B cell (primary cell): ENCODE measurements around the gene TENT4B. TPM values are rescaled to one million over a fixed set of nuclear protein-coding genes. Genes with fewer than 3 reads are reported as not detected.
A peak's percentile ranks its signal among the peaks of the same experiment; 100 is the strongest.

Experiments
- ATAC-seq: fragments of 200-7000 bp; cut with Tn5 transposase; one replicate; pipeline ENCODE4 v1.10.0; 2021; ENCODE audit warnings: low read depth, mild to moderate bottlenecking, moderate number of reproducible peaks, moderate library complexity
- CTCF ChIA-PET: fragments of 350-600 bp; sonication (Branson Sonifier 250); formaldehyde crosslinking; loops from one replicate; lab custom pipeline; 2021; ENCODE audit warnings: antibody characterized with exemption, inconsistent platforms; lab: Charles Lee
- POLR2A ChIA-PET: fragments of 350-600 bp; sonication (Branson Sonifier 250); formaldehyde crosslinking; loops from one replicate; lab custom pipeline; 2021; ENCODE audit warnings: antibody characterized with exemption; lab: Charles Lee
- DNase-seq: peaks from one replicate; pipeline ENCODE4 v3.0.0; 2013
- H2AFZ ChIP-seq: 2 replicates; pipeline ENCODE4 v1.6.1; 2012; ENCODE audit warnings: mild to moderate bottlenecking, low read depth, low read length; ENCODE audit not compliant: insufficient read depth, poor library complexity, severe bottlenecking
- H3K27ac ChIP-seq, 2 donors: 1 replicate in 1 of 2; 2 replicates in 1 of 2; pipeline ENCODE4 v1.5.1; 2012 to 2013; ENCODE audit warnings: low read length in 2 of 2, mild to moderate bottlenecking in 2 of 2, moderate library complexity in 1 of 2
- H3K27me3 ChIP-seq, 4 experiments: fragments of 200-600 bp in 1 of 4; sonication (generic) in 1 of 4; replicated peaks in 1 of 4; 1 replicate in 2 of 4; 2 replicates in 2 of 4; pipeline versions ENCODE4 v1.6.1 to v1.7.0; 2013 to 2016; ENCODE audit warnings: low read length in 3 of 4, mild to moderate bottlenecking in 2 of 4, mixed read lengths in 1 of 4, moderate library complexity in 1 of 4; ENCODE audit not compliant: insufficient read depth in 4 of 4, control insufficient read depth in 3 of 4; ENCODE audit errors: control extremely low read depth in 1 of 4
- H3K36me3 ChIP-seq, 2 experiments: replicated peaks in 1 of 2; 1 replicate in 1 of 2; 2 replicates in 1 of 2; pipeline versions ENCODE4 v1.6.1 to v1.7.1; 2013; ENCODE audit warnings: low read length in 1 of 2; ENCODE audit not compliant: insufficient read depth in 2 of 2, control insufficient read depth in 1 of 2; ENCODE audit errors: control extremely low read depth in 1 of 2, extremely low read depth in 1 of 2
- H3K4me1 ChIP-seq, 2 donors: fragments of 200-600 bp in 1 of 2; sonication (generic) in 1 of 2; 1 replicate in 1 of 2; 2 replicates in 1 of 2; pipeline versions ENCODE4 v1.5.1 to v1.6.1; 2013 to 2017; ENCODE audit warnings: low read length in 2 of 2; ENCODE audit not compliant: control insufficient read depth in 2 of 2, insufficient read depth in 2 of 2
- H3K4me2 ChIP-seq: replicated peaks from 2 replicates; pipeline ENCODE3; 2012; ENCODE audit warnings: mild to moderate bottlenecking, low read depth, low read length; ENCODE audit not compliant: poor library complexity, severe bottlenecking
- H3K4me3 ChIP-seq, 5 experiments: fragments of 200-600 bp in 1 of 5; sonication (generic) in 1 of 5; 1 replicate in 3 of 5; 2 replicates in 2 of 5; pipeline versions ENCODE4 v1.5.1 to v1.7.0; 2011 to 2016; ENCODE audit warnings: low read length in 4 of 5, mild to moderate bottlenecking in 4 of 5, low read depth in 2 of 5, control low read depth in 1 of 5, moderate library complexity in 1 of 5; ENCODE audit not compliant: insufficient read depth in 1 of 5; ENCODE audit errors: control extremely low read depth in 1 of 5, extremely low read depth in 1 of 5
- H3K79me2 ChIP-seq: fragments of 200-600 bp; sonication (generic); one replicate; pipeline ENCODE4 v1.6.0; 2016; ENCODE audit warnings: low read length; ENCODE audit not compliant: control insufficient read depth, insufficient read depth
- H3K9ac ChIP-seq: fragments of 200-600 bp; sonication (generic); 2 replicates; pipeline ENCODE4 v1.6.1; 2017; ENCODE audit warnings: mild to moderate bottlenecking, low read length, moderate library complexity
- H3K9me3 ChIP-seq, 3 donors: one replicate each; pipeline versions ENCODE4 v1.6.1 to v1.7.1; 2013; ENCODE audit warnings: low read length in 2 of 3; ENCODE audit not compliant: control insufficient read depth in 2 of 3, insufficient read depth in 1 of 3; ENCODE audit errors: control extremely low read depth in 1 of 3
- H4K20me1 ChIP-seq: 2 replicates; pipeline ENCODE4 v1.6.0; 2012; ENCODE audit warnings: mild to moderate bottlenecking, low read length; ENCODE audit not compliant: insufficient read depth, control insufficient read depth, poor library complexity, severe bottlenecking
- H3K27ac Mint-ChIP-seq: one replicate; pipeline ENCODE4 v1.8.0; 2021; ENCODE audit warnings: mixed read lengths
- H3K27me3 Mint-ChIP-seq: one replicate; pipeline ENCODE4 v1.8.0; 2021; ENCODE audit warnings: mixed read lengths
- H3K4me1 Mint-ChIP-seq: one replicate; pipeline ENCODE4 v1.8.0; 2021; ENCODE audit warnings: mixed read lengths
- H3K4me3 Mint-ChIP-seq: one replicate; pipeline ENCODE4 v1.8.0; 2021; ENCODE audit warnings: mixed read lengths
- H3K9me3 Mint-ChIP-seq: one replicate; pipeline ENCODE4 v1.8.0; 2022; ENCODE audit warnings: mixed read lengths; ENCODE audit not compliant: insufficient read depth
- CTCF ChIP-seq: fragments of 200-600 bp; IDR thresholded peaks from one replicate; pipeline ENCODE4 v1.8.0; 2022; ENCODE audit warnings: antibody characterized with exemption, mild to moderate bottlenecking
- EZH2 ChIP-seq: IDR thresholded peaks from 2 replicates; pipeline ENCODE4 v1.6.1; 2012; ENCODE audit warnings: borderline replicate concordance, low read depth, mild to moderate bottlenecking, moderate library complexity, low read length; ENCODE audit not compliant: insufficient read depth, poor library complexity, severe bottlenecking
- WGBS: methylation state at CpG from one replicate; pipeline ENCODE4 v1.1.5; 2013; ENCODE audit warnings: missing lambda C conversion rate; ENCODE audit not compliant: insufficient coverage; 5-methylcytosine and 5-hydroxymethylcytosine counted together
- intact Hi-C: fragments of 100-400 bp; cut with micrococcal nuclease; formaldehyde crosslinking; loops from one replicate; pipeline ENCODE4 v1.10.0; 2022
- polyA plus RNA-seq: library from polyadenylated mRNA; depleted of rRNA; stranded (reverse); fragments of >200 nt; gene quantifications from 2 replicates; pipeline ENCODE4 v1.2.3, GENCODE V29; 2012
- total RNA-seq, 2 donors: library from RNA; stranded (reverse); fragments of 120-200 nt in 1 of 2; gene quantifications; 1 replicate in 1 of 2; 2 replicates in 1 of 2; pipeline versions ENCODE4 v1.2.3 to v1.2.4, GENCODE V29; 2013 to 2022

TENT4B gene
- total and polyA plus RNA-seq, 2 donors (not counting 1 experiment from before 2014, with no cell fraction given), result 6.1 to 17.1 TPM

DNA sequence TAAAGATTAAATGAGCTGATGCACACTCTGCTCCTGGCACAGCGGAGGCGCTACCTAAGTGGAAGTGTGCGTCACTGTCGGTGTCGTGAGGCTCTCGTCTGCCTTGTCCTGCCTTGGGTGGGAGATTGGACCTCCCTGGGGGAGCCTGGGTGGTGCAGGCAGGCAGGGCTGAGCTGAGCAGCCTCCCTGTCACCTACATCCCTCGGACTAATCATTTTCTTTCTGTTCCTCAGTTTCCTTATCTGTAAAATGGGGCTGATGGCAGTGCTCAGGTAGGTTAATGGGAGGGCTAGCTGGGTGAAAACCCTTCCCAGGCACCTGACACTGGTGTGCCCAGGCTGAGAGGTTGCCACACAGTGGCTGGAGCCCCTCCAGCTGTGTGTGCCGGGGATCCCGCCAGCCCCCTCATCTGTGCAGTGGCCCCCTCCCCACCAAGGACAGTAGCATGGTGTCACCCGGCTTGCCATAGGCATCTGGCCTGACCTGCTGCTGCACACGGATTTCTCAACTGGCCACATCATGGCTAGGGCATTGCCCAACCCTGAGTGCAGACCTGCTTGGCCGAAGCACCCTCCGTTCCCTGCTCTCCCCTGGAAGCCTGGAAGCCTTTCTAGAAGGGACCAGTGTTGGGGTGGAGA lies 117.5 kb downstream of the TENT4B start:
- no peak overlapping the region for H3K4me3 Mint-ChIP-seq
- no peaks in the 10 kb centered on the region for H3K27me3 Mint-ChIP-seq
- Histone ChIP-seq H3K9ac (no peak overlapping the region), H3K4me2 (no peak overlapping the region), H2AFZ (no peak overlapping the region), H3K27ac (peak overlapping the region in 1 of 2 donors; percentile 93), H3K4me3 (no peak overlapping the region), H3K36me3 (no peaks in the 10 kb centered on the region), H3K9me3 (no peaks in the 10 kb centered on the region), H3K79me2 (peaks cover 61% of the 10 kb centered on the region), H3K4me1 (peaks cover 61 to 71% of the 10 kb centered on the region in 2 donors), H3K27me3 (no peaks in the 10 kb centered on the region), H4K20me1 (no peaks in the 10 kb centered on the region)
- CTCF ChIA-PET, result interaction anchor here (0.8 to 8.5 kb wide), 7 partner anchors 11 to 85 kb away, joined by 3 to 46 read pairs (median 5); no protein-coding TSS in a partner anchor
- DNase-seq (no peak), ATAC-seq (no peak)
- TF ChIP-seq EZH2 (no peak), CTCF (no peak)
- H3K9me3 Mint-ChIP-seq, result no peaks in the 10 kb centered on the region
- POLR2A ChIA-PET, result interaction anchor here (0.5 kb wide), 1 partner anchor 82 kb away, joined by 3 read pairs; no protein-coding TSS in a partner anchor
- intact Hi-C loops, result no loop called here
- peaks cover 74% of the 10 kb centered on the region for H3K4me1 Mint-ChIP-seq
- WGBS, result 94% methylated on average over 11 of the region's 13 CpGs
- peak overlapping the region; percentile 65 for H3K27ac Mint-ChIP-seq
